Body of pancreas (tissue), 4 donors: Measurements from ENCODE around the gene HSPA12B. TPM values are rescaled to one million over a fixed set of nuclear protein-coding genes. Genes with fewer than 3 reads are reported as not detected.

Experiments used
- ATAC-seq: fragments of 150-250 bp; one replicate; pipeline ENCODE4 v1.9.1; 2016
- DNase-seq, 4 donors: peaks; one replicate each; pipeline ENCODE4 v3.0.0-alpha.2; 2019
- H3K27ac ChIP-seq, 4 donors: fragments of 200-600 bp; sonication (generic); 1 replicate in 3 of 4; 2 replicates in 1 of 4; pipeline versions ENCODE4 v1.5.1 to v1.6.1; 2016 to 2019; ENCODE audit warnings: mild to moderate bottlenecking in 1 of 4, mixed read lengths in 1 of 4, moderate library complexity in 1 of 4
- H3K27me3 ChIP-seq, 2 donors: fragments of 200-600 bp; sonication (generic); one replicate each; pipeline ENCODE4 v1.6.0; 2016; ENCODE audit warnings: mild to moderate bottlenecking in 1 of 2
- H3K36me3 ChIP-seq, 2 donors: fragments of 200-600 bp; sonication (generic); replicated peaks in 1 of 2; 2 replicates each; pipeline ENCODE4 v1.5.1; 2016; ENCODE audit warnings: low read depth in 2 of 2; ENCODE audit not compliant: insufficient read depth in 1 of 2
- H3K4me1 ChIP-seq: fragments of 200-600 bp; sonication (generic); one replicate; pipeline ENCODE4 v1.6.0; 2016
- H3K4me3 ChIP-seq, 2 donors: fragments of 200-600 bp; sonication (generic); 1 replicate in 1 of 2; 2 replicates in 1 of 2; pipeline ENCODE4 v1.5.1; 2016 to 2019
- H3K9me3 ChIP-seq, 3 donors: fragments of 200-600 bp; sonication (generic); 1 replicate in 2 of 3; 2 replicates in 1 of 3; pipeline ENCODE4 v1.5.1; 2016
- POLR2A ChIP-seq, 3 donors: fragments of 450-650 bp; IDR thresholded peaks; one replicate each; pipeline ENCODE4 v1.6.1; 2016; ENCODE audit warnings: antibody characterized with exemption in 3 of 3, mild to moderate bottlenecking in 2 of 3
- WGBS, 2 donors: methylation state at CpG; one replicate each; pipeline ENCODE4 v1.1.5; 2017; 5-methylcytosine and 5-hydroxymethylcytosine counted together
- intact Hi-C: fragments of 100-400 bp; cut with DNase I; formaldehyde crosslinking; loops from one replicate; pipeline ENCODE4 v1.15.1; 2023
- total RNA-seq, 2 donors: library from RNA; depleted of rRNA; stranded (reverse); fragments of >200 nt; gene quantifications; one replicate each; pipeline ENCODE4 v1.1.0, GENCODE V29; 2016
- TF ChIP-seq, protein P1 (sequence below), 7 experiments: fragments of 450-650 bp in 4 of 7; fragments of 200-600 bp in 3 of 7; sonication (generic) in 3 of 7; IDR thresholded peaks; one replicate each; pipeline ENCODE4 v1.5.1; 2016 to 2019; ENCODE audit warnings: antibody characterized with exemption in 7 of 7

The HSPA12B gene
- total RNA-seq, 2 donors from 2014 or later: 3.3 to 4.4 TPM

GRCh38 chr20:3763671-3764601, 31.5 kb downstream of the HSPA12B start:
- Histone ChIP-seq H3K27me3 (no peaks in the 10 kb centered on the region), H3K9me3 (no peaks in the 10 kb centered on the region), H3K4me3 (no peak overlapping the region), H3K27ac (no peak overlapping the region), H3K4me1 (peaks cover 21% of the 10 kb centered on the region), H3K36me3 (no peaks in the 10 kb centered on the region)
- 80 to 84% methylated on average over 5 to 8 of the region's 8 CpGs for WGBS, 2 donors
- TF ChIP-seq POLR2A (IDR thresholded peaks at IDR 0.05): no peak
- TF ChIP-seq, protein P1, sequence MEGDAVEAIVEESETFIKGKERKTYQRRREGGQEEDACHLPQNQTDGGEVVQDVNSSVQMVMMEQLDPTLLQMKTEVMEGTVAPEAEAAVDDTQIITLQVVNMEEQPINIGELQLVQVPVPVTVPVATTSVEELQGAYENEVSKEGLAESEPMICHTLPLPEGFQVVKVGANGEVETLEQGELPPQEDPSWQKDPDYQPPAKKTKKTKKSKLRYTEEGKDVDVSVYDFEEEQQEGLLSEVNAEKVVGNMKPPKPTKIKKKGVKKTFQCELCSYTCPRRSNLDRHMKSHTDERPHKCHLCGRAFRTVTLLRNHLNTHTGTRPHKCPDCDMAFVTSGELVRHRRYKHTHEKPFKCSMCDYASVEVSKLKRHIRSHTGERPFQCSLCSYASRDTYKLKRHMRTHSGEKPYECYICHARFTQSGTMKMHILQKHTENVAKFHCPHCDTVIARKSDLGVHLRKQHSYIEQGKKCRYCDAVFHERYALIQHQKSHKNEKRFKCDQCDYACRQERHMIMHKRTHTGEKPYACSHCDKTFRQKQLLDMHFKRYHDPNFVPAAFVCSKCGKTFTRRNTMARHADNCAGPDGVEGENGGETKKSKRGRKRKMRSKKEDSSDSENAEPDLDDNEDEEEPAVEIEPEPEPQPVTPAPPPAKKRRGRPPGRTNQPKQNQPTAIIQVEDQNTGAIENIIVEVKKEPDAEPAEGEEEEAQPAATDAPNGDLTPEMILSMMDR (IDR thresholded peaks at IDR 0.05): no peak
- intact Hi-C loops: no loop called here
- DNase-seq: no peak
- no peak for ATAC-seq

- no peak for TF ChIP-seq POLR2A (IDR thresholded peaks at IDR 0.05)
- TF ChIP-seq, protein P1 (IDR thresholded peaks at IDR 0.05): no peak
- no peak for ATAC-seq
- no peak overlapping the region for H3K4me3 ChIP-seq
- H3K36me3 ChIP-seq: no peaks in the 10 kb centered on the region
- H3K4me1 ChIP-seq: peaks cover 22% of the 10 kb centered on the region
- intact Hi-C loops: no loop called here
- H3K27me3 ChIP-seq: no peaks in the 10 kb centered on the region
- no peaks in the 10 kb centered on the region for H3K9me3 ChIP-seq
- DNase-seq: no peak
- 89 to 93% methylated on average over 3 of the region's 3 CpGs for WGBS, 2 donors
- H3K27ac ChIP-seq: no peak overlapping the region
Observed at GRCh38 chr20:3764659-3765058, 32.2 kb downstream of the HSPA12B start.

DNA sequence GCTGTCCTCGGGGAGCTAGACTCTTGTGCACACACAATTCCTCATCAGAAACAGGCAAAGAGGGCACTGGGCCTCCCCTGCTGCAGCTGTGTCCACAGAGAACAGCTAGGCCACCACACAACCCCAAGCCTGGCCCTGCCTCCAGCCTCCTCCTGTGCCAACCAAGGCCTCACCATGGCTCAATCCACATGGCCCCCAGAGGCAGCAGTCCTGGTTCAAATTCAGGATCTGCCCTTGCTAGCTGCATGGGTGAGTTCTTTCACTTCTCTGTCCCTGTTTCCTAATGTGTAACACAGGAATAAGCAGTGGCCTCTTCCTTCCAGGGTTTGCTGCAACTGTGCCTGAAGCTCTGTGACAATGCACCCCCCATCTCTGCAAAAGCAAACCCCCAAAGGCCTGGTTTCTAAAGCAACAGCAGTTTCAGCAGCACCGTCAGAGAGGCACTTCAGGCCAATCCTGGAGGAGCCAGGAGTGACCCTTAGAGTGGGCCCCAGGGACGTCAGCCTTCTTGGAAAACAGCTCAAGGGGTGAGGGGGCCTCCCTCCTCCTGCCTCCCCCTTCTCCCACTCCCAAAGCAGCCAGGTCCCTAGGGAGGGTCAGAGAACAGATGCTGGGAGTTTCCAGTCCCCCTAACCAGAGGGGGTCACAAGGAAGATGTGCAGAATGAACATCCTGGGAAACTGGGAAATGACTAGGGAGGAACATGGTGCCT, 32.8 kb downstream of the HSPA12B start:
- no peak for DNase-seq
- TF ChIP-seq, protein P1 (IDR thresholded peaks at IDR 0.05): no peak
- no peak for TF ChIP-seq POLR2A (IDR thresholded peaks at IDR 0.05)
- intact Hi-C loops: no loop called here
- ATAC-seq: no peak
- H3K4me1 ChIP-seq: peaks cover 22% of the 10 kb centered on the region
- 77 to 80% methylated on average over 3 of the region's 3 CpGs for WGBS, 2 donors
- H3K4me3 ChIP-seq: no peak overlapping the region
- H3K36me3 ChIP-seq: no peaks in the 10 kb centered on the region
- no peaks in the 10 kb centered on the region for H3K27me3 ChIP-seq
- no peaks in the 10 kb centered on the region for H3K9me3 ChIP-seq
- no peak overlapping the region for H3K27ac ChIP-seq

DNA sequence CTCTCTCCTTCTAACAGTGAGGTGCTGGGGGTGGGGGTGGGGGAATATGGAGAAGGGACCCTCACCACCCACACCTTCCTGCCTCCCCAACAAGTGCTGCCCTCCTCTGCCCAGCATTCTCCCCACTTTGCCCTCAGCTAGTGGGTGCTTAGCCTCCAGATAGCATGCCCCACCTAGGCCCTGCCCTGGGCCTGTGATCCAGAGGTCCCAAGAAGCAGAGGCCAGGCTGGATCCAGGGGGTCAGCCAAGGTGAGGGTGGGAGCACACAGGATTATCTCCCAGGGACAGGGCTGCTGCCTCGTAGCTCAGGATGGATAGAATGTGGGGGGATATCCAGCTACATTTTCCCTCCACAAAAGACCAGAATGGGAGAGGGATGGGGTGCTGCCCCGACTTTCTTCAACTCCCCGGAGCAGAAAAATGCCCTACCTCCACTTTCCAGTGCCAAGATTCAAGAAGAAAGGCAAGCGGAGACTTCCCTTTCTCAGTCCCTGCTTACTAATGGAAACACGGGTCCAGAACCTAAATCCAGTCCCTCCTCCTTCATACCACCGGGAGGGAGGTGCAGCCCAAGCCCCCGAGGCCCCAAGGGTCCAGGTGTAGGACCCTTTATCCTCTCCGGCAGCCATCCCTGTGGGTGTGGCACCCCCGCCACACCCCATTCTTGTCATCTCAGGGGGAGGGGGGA, 34.1 kb downstream of the HSPA12B start:
- Histone ChIP-seq H3K27ac (no peak overlapping the region), H3K36me3 (no peaks in the 10 kb centered on the region), H3K9me3 (no peaks in the 10 kb centered on the region), H3K4me1 (peaks cover 22% of the 10 kb centered on the region), H3K27me3 (no peaks in the 10 kb centered on the region), H3K4me3 (no peak overlapping the region)
- ATAC-seq: no peak
- intact Hi-C loops: no loop called here
- 41 to 100% methylated on average over 1 to 9 of the region's 9 CpGs for whole genome bisulfite sequencing, 2 donors
- TF ChIP-seq, protein P1 (IDR thresholded peaks at IDR 0.05): no peak
- no peak for TF ChIP-seq POLR2A (IDR thresholded peaks at IDR 0.05)
- DNase-seq: no peak
